GM12878 (cell line): ENCODE data around the gene CRKL. TPM values are rescaled to one million over a fixed set of nuclear protein-coding genes. Genes with fewer than 3 reads are reported as not detected.

ENCODE experiments used
- ATAC-seq: fragments of 200-7000 bp; cut with Tn5 transposase; 3 replicates; pipeline ENCODE4 v1.9.1; 2020; ENCODE audit warnings: mild to moderate bottlenecking, moderate library complexity
- BruUV-seq: library from RNA; stranded (reverse); fragments of 400-500 nt; replicated peaks from 2 replicates; lab custom pipeline; 2021; lab: Mats Ljungman, UMichigan
- CTCF ChIA-PET: fragments of 300-600 bp; sonication (Branson Sonifier 250); formaldehyde crosslinking; extraction: SDS; loops from one replicate; lab custom pipeline; 2021; ENCODE audit warnings: inconsistent platforms; lab: Yijun Ruan, JAX
- POLR2A ChIA-PET: fragments of 350-600 bp; formaldehyde crosslinking; extraction: SDS; loops from one replicate; lab custom pipeline; 2021; ENCODE audit warnings: inconsistent platforms; lab: Charles Lee
- RAD21 ChIA-PET: fragments of 300-600 bp; sonication (Branson Sonifier 250); formaldehyde crosslinking; loops from one replicate; lab custom pipeline; 2023; ENCODE audit warnings: antibody characterized with exemption; ENCODE audit not compliant: unreplicated experiment; lab: Charles Lee
- SMC1A ChIA-PET: fragments of 300-600 bp; sonication (Branson Sonifier 250); formaldehyde crosslinking; loops from one replicate; lab custom pipeline; 2023; ENCODE audit not compliant: unreplicated experiment, uncharacterized antibody; lab: Charles Lee
- DNase-seq: peaks from one replicate; pipeline ENCODE4 v3.0.0-alpha.2; 2011; ENCODE audit warnings: low read depth, low spot score
- FAIRE-seq: peaks from 3 replicates; lab custom pipeline; 2011; peaks lifted over from hg19 to GRCh38; lab: Jason Lieb, UNC
- H2AFZ ChIP-seq: 2 replicates; pipeline ENCODE4 v1.6.0; 2011; ENCODE audit warnings: low read depth, low read length, control low read depth; ENCODE audit not compliant: control insufficient read depth
- H3K27ac ChIP-seq: 2 replicates; pipeline ENCODE4 v1.5.1; 2011; ENCODE audit warnings: control low read depth; ENCODE audit not compliant: control insufficient read depth, insufficient read depth
- H3K27me3 ChIP-seq, 2 experiments: replicated peaks in 1 of 2; 2 replicates each; pipeline versions ENCODE4 v1.6.0 to v1.6.1; 2011; ENCODE audit warnings: low read length in 1 of 2; ENCODE audit not compliant: control insufficient read depth in 2 of 2, insufficient read depth in 2 of 2
- H3K36me3 ChIP-seq, 2 experiments: 2 replicates each; pipeline ENCODE4 v1.5.1; 2011; ENCODE audit warnings: low read length in 1 of 2; ENCODE audit not compliant: control insufficient read depth in 2 of 2, insufficient read depth in 2 of 2
- H3K4me1 ChIP-seq: 2 replicates; pipeline ENCODE4 v1.6.1; 2011; ENCODE audit warnings: mild to moderate bottlenecking, low read length, moderate library complexity, mixed read lengths; ENCODE audit not compliant: control insufficient read depth, insufficient read depth
- H3K4me2 ChIP-seq: 2 replicates; pipeline ENCODE4 v1.6.0; 2011; ENCODE audit warnings: control low read depth; ENCODE audit not compliant: control insufficient read depth, insufficient read depth
- H3K4me3 ChIP-seq: fragments of 200-600 bp; sonication (generic); 2 replicates; pipeline ENCODE4 v1.5.1; 2016
- H3K79me2 ChIP-seq: 2 replicates; pipeline ENCODE4 v1.6.0; 2011; ENCODE audit warnings: low read length; ENCODE audit not compliant: control insufficient read depth, insufficient read depth
- H3K9ac ChIP-seq: 2 replicates; pipeline ENCODE4 v1.8.0; 2011; ENCODE audit warnings: low read length, control low read depth, mixed read lengths; ENCODE audit not compliant: control insufficient read depth, insufficient read depth
- H3K9me3 ChIP-seq: replicated peaks from 3 replicates; pipeline ENCODE4 v1.5.1; 2011; ENCODE audit warnings: mild to moderate bottlenecking, low read length; ENCODE audit not compliant: control insufficient read depth, insufficient read depth
- H4K20me1 ChIP-seq: 2 replicates; pipeline ENCODE4 v1.6.0; 2011; ENCODE audit not compliant: control insufficient read depth, insufficient read depth
- ATF3 ChIP-seq: IDR thresholded peaks from 2 replicates; pipeline ENCODE4 v1.6.1; 2011; ENCODE audit warnings: low read depth, mild to moderate bottlenecking, low read length, moderate library complexity, borderline replicate concordance; ENCODE audit errors: extremely low read depth
- CBX5 ChIP-seq: sonication (generic); IDR thresholded peaks from 2 replicates; pipeline ENCODE4 v1.6.1; 2016; ENCODE audit warnings: low read depth, moderate library complexity, mild to moderate bottlenecking, inconsistent platforms
- CEBPZ ChIP-seq: fragments of 150-350 bp; IDR thresholded peaks from 2 replicates; pipeline ENCODE4 v1.6.1; 2016; ENCODE audit warnings: low read depth, low read length
- E4F1 ChIP-seq: fragments of 450-650 bp; IDR thresholded peaks from 2 replicates; pipeline ENCODE4 v1.6.1; 2018; ENCODE audit warnings: borderline replicate concordance, mild to moderate bottlenecking; ENCODE audit not compliant: partially characterized antibody
- JUND ChIP-seq: IDR thresholded peaks from 2 replicates; pipeline ENCODE4 v1.6.1; 2012; ENCODE audit warnings: low read depth, mild to moderate bottlenecking, low read length, improper control_type of control experiment, moderate library complexity
- KDM1A ChIP-seq: fragments of 200-600 bp; sonication (generic); IDR thresholded peaks from 2 replicates; pipeline ENCODE4 v1.6.1; 2016; ENCODE audit warnings: borderline replicate concordance
- PBX3 ChIP-seq: IDR thresholded peaks from 2 replicates; pipeline ENCODE4 v1.6.1; 2011; ENCODE audit warnings: mild to moderate bottlenecking, low read depth, low read length, moderate library complexity; ENCODE audit not compliant: insufficient replicate concordance
- SREBF1 ChIP-seq: IDR thresholded peaks from 2 replicates; pipeline ENCODE4 v1.6.1; 2012; ENCODE audit warnings: mild to moderate bottlenecking, low read length
- WRNIP1 ChIP-seq: IDR thresholded peaks from 2 replicates; pipeline ENCODE4 v1.6.1; 2011; ENCODE audit warnings: low read depth, low read length, improper control_type of control experiment, borderline replicate concordance
- WGBS: methylation state at CpG from one replicate; pipeline ENCODE4 v1.1.6; 2016; ENCODE audit warnings: low lambda C conversion rate; ENCODE audit not compliant: insufficient replicate concordance, insufficient coverage; ENCODE audit errors: missing lambda C conversion rate; 5-methylcytosine and 5-hydroxymethylcytosine counted together
- in situ Hi-C: fragments of 300-500 bp; cut with MboI; formaldehyde crosslinking; loops from 9 replicates; pipeline ENCODE4 v1.14.3; 2018; ENCODE audit warnings: mixed read lengths
- intact Hi-C: fragments of 100-400 bp; cut with micrococcal nuclease; formaldehyde crosslinking; loops from one replicate; pipeline ENCODE4 v1.14.2; 2022; ENCODE audit not compliant: unreplicated experiment
- polyA plus RNA-seq, 11 experiments: library from polyadenylated mRNA; depleted of rRNA in 4 of 11; unstranded in 6 of 11; stranded (reverse) in 5 of 11; fragments of >200 nt; fragmentation: Nextera tagmentation in 4 of 11; fragmentation: Illumina TruSeq in 1 of 11; extraction: Ambion mirVana in 4 of 11; extraction: Trizol in 1 of 11; gene quantifications; 1 replicate in 1 of 11; 2 replicates in 10 of 11; pipeline versions ENCODE4 v1.2.1 to v1.2.3, GENCODE V29; 2011 to 2016; ENCODE audit warnings: inconsistent platforms in 2 of 11, missing spikeins in 2 of 11, low read depth in 1 of 11
- total RNA-seq, 4 experiments: library from RNA; depleted of rRNA in 3 of 4; stranded (reverse); fragments of >200 nt in 3 of 4; fragmentation: Illumina TruSeq in 1 of 4; extraction: Trizol in 1 of 4; gene quantifications; 2 replicates each; pipeline versions ENCODE4 v1.2.1 to v1.2.3, GENCODE V29; 2013 to 2021

CRKL gene
- total and polyA plus RNA-seq, 10 of the 15 experiments (the other 5 are each of a cell fraction or from before 2014, with no cell fraction given), result 12.6 to 61.2 (median 32.7) TPM

- no peak for ATAC-seq
- ChIA-PET RAD21 (no interaction called here), POLR2A (no interaction called here), CTCF (no interaction called here)
- Histone ChIP-seq H4K20me1 (no peaks in the 10 kb centered on the region), H3K9me3 (no peaks in the 10 kb centered on the region), H3K79me2 (no peaks in the 10 kb centered on the region), H3K9ac (no peak overlapping the region)
- WGBS, result 88% methylated on average over 13 of the region's 13 CpGs
- DNase-seq, result no peak
- TF ChIP-seq SREBF1, result no peak
- TF ChIP-seq, all 136 proteins: peak for 0
- H2AFZ ChIP-seq, result no peak overlapping the region
- H3K36me3 ChIP-seq, result peaks cover 4% of the 10 kb centered on the region in 2 experiments
- SMC1A ChIA-PET, result no interaction called here
- H3K27me3 ChIP-seq, result no peaks in the 10 kb centered on the region
- intact Hi-C loops, result no loop called here
- in situ Hi-C loops, result no loop called here
- no peak overlapping the region for H3K27ac ChIP-seq
- no peak overlapping the region for H3K4me2 ChIP-seq
- no TSS peak for BruUV-seq
- H3K4me3 ChIP-seq, result no peak overlapping the region
- H3K4me1 ChIP-seq, result no peaks in the 10 kb centered on the region
- no peak for FAIRE-seq
Measured at GRCh38 chr22:20889904-20890540, 27.2 kb upstream of the CRKL start.

- no peaks in the 10 kb centered on the region for H3K9me3 ChIP-seq
- DNase-seq (no peak), FAIRE-seq (no peak), ATAC-seq (no peak)
- intact Hi-C loops (no loop called here), in situ Hi-C loops (no loop called here)
- no peaks in the 10 kb centered on the region for H3K79me2 ChIP-seq
- H3K27ac ChIP-seq, result no peak overlapping the region
- 89% methylated on average over 6 of the region's 6 CpGs for WGBS
- ChIA-PET POLR2A (no interaction called here), SMC1A (no interaction called here), CTCF (no interaction called here), RAD21 (no interaction called here)
- H4K20me1 ChIP-seq, result no peaks in the 10 kb centered on the region
- no peak overlapping the region for H3K4me3 ChIP-seq
- no TSS peak for BruUV-seq
- no peak overlapping the region for H3K4me2 ChIP-seq
- no peaks in the 10 kb centered on the region for H3K4me1 ChIP-seq
- peaks cover 3 to 4% of the 10 kb centered on the region in 2 experiments; a peak in 2 of 4 replicates for H3K36me3 ChIP-seq
- no peaks in the 10 kb centered on the region for H3K27me3 ChIP-seq
- H2AFZ ChIP-seq, result no peak overlapping the region
- no peak overlapping the region for H3K9ac ChIP-seq
- TF ChIP-seq WRNIP1 (no peak), PBX3 (no peak), KDM1A (no peak), CBX5 (no peak), ATF3 (no peak), CEBPZ (no peak), E4F1 (no peak), JUND (no peak)
Measured at GRCh38 chr22:20890975-20891374, 26.2 kb upstream of the CRKL start.
